PC-9 (cell line): ENCODE results near the gene FBXO36.

Experiments used
- EZH2 ChIP-seq: fragments of 200-600 bp; sonication (generic); IDR thresholded peaks from 2 replicates; pipeline ENCODE4 v1.8.0; 2017; ENCODE audit warnings: antibody characterized with exemption, low read depth
- TF ChIP-seq, protein P1 (sequence below): fragments of 200-600 bp; sonication (generic); conservative IDR thresholded peaks from 2 replicates; pipeline ENCODE4 v1.6.1; 2017; ENCODE audit warnings: mixed run types, antibody characterized with exemption, mild to moderate bottlenecking, moderate library complexity

DNA sequence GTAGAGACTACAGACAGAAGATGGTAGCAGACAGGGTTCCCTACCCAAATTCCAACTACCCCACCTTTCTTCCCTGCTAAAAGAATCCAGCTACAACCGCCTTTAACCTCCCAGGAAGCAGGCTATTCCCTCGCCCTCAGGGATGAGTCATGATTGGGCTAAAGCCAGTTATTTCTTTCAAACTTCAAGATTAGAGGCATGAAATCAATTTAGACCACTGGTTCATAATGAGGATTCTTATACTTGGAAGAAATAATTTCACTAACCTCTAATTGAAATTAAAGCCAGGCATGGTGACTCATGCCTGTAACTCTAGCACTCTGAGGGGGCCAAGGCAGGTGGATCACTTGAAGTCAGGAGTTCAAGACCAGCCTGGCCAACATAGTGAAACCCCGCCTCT is 20.5 kb upstream of the FBXO36 start:
- TF ChIP-seq, protein P1, sequence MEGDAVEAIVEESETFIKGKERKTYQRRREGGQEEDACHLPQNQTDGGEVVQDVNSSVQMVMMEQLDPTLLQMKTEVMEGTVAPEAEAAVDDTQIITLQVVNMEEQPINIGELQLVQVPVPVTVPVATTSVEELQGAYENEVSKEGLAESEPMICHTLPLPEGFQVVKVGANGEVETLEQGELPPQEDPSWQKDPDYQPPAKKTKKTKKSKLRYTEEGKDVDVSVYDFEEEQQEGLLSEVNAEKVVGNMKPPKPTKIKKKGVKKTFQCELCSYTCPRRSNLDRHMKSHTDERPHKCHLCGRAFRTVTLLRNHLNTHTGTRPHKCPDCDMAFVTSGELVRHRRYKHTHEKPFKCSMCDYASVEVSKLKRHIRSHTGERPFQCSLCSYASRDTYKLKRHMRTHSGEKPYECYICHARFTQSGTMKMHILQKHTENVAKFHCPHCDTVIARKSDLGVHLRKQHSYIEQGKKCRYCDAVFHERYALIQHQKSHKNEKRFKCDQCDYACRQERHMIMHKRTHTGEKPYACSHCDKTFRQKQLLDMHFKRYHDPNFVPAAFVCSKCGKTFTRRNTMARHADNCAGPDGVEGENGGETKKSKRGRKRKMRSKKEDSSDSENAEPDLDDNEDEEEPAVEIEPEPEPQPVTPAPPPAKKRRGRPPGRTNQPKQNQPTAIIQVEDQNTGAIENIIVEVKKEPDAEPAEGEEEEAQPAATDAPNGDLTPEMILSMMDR: no peak
- no peak for TF ChIP-seq EZH2
